ENCODE results near the gene LRIG1.
"Not testable (repeated sequence)": the region's sequence is repeated elsewhere in the genome, so short reads cannot be mapped to it uniquely, and the experiment has no call there.

Gene LRIG1

DNA sequence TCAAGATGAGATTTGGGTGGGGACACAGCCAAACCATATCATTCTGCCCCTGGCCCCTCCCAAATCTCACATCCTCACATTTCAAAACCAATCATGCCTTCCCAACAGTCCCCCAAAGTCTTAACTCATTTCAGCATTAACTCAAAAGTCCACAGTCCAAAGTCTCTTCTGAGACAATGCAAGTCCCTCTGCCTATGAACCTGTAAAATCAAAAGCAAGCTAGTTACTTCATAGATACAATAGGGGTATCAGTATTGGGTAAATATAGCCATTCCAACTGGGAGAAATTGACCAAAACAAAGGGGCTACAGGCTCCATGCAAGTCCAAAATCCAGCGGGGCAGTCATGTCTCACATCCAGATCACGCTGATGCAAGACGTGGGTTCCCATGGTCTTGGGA, 79.7 kb downstream of the LRIG1 start:
- DNase-seq (ENCODE audit: low read depth, low spot score) = not testable (repeated sequence)

DNA sequence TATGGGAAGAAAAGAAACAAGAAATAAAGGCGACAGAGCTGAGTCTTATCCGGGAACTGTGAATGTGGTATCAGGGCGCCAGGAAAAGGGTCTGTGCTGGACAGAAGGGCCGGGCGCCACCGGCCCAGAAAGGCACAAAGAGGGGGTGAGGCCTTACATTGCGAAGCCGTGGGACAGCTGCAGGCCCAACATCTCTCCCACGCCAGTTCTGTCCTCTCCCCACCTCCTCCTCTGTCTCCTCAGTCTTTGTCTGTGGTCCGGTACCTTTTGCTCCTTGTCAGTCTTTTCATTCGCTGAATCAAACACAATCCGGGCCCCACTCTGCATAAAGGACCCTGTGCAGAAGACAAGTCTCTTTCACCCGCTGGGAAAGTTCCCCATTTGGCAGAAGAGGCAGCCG, 81.8 kb downstream of the LRIG1 start:
- DNase-seq (ENCODE audit: low read depth, low spot score) = no peak

DNA sequence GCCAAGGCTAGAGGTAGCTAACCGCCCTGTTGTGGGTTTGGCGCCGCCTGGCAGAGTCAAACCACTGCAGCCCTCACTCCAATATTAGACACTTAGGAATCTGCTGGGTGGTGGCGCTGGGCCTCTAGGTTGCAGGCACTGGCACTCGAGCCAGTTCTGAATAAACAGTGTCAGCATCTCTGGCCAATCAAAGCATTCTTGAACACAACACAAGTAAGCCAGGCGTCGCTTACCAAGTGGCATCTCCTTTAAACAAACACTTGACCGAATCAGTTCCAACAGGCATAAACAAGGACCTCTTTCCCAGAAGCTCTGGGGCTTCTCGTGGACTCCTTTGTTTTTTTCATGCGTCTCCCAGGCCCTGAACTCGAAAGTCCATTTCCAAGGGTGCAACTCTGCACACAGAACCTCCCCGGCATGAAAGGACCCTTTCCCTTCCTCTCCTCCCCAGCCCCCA, 82.3 kb downstream of the LRIG1 start:
- peak; percentile 94 for DNase-seq (ENCODE audit: low read depth, low spot score)

DNA sequence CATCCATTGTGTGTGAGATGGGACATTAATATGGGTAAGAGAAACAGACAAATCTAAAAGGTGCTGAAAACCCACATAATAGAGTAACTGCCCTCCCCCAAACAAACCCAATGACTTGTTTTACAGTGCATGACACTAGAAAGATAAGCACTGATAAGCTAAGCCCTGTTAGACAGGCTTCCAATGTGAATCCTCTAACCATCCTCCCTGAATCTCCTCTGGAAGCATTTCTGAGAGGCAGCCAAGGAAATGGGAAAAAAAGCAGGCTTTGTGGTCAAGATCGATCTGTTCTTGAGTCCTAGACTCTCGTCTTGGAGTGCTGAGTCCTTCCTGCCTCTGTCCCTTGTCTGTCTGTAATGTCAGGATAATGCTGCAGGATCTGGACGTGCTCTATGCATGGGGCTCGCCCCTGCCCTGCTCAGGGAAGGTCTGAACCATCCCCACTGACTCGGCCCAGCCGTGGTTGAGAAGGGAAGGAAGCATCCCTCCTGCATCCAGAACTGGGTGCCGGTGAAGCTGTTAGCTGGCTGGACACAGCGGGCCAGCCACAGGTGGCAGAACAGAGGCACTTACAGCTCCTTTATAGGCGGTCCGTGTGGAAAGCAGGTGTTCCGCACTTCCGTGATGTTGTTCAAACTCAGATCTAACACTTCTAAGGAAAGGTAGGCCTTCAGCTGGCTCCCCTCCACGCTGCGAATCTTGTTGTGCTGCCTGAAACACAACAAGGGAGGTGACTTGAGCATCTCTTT, 84.1 kb downstream of the LRIG1 start:
- DNase-seq (ENCODE audit: low read depth, low spot score) = no peak

DNA sequence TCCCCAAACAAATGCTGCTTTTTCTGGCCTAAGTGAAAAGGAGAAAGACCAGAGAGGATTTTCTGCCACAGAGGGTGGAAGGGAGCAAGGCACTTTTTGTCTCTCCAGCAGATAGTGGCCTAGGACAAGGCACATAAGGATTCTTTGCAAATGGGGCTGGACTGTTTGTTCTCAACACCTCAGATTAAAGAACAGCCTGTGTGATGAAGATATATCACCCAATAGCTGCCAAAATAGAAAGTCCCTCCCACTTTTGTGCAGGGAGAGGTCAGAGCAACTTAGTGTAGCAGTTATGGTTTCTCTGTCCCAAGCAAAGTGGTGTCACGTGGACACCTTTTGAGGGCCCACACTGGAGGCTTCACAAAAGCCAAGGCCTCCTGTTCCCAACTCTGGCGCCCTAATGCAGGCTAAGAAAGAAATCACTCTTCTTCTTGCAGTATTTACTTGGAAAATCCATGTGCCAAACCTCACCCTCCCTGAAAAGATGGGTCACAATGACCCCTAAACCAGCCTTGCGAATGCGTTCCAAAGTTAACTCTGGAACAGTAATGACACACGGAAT, 84.9 kb downstream of the LRIG1 start:
- DNase-seq (ENCODE audit: low read depth, low spot score) = no peak

DNA sequence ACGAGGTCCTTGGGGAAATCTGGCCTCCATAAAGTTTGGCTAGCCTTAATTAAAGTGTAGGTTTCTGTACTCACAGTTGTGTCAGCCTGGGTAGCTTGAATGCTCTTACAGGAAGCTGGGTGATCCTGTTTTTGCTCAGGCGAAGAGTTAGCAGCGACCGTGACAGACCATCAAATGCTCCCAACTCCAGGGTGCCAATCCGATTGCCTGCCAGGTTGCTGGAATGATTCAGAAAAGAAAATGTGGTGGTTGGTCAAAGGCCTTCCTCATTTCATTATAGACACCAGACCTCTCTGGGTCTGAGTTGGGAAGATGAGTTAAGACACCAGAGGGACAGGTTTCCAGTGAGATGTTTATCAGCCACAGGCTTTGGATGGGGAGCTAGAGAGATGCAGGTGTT, 86.0 kb downstream of the LRIG1 start:
- no peak for DNase-seq (ENCODE audit: low read depth, low spot score)

DNA sequence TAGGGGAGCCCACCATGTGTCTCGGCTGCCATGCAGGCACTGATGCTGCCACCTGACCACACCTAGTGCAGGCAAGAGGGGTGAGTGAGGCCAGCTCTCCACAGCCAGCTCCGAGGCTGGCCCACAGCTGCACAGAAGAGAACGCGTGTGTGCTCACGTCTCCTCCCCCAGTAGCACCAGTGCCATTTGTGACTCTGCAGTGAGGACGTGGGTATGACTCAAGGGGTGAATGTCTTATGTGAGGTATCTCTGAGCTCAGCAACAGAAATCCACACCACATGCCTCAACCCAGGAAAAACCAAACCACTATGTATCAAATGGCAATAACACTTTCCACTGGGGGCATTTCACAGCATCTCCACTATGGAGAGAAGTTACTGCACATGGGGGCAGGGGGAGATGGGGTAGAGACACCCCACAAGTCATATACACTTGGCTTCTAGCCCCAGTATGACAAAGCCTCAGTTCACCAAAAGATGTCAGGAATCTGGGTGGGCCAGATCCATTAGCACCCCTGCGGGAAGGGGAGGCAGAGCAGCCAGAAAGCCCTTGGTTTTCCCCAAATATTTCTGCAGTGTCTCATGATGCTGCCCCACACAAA, 87.6 kb downstream of the LRIG1 start:
- DNase-seq (ENCODE audit: low read depth, low spot score) = peak; percentile 78

DNA sequence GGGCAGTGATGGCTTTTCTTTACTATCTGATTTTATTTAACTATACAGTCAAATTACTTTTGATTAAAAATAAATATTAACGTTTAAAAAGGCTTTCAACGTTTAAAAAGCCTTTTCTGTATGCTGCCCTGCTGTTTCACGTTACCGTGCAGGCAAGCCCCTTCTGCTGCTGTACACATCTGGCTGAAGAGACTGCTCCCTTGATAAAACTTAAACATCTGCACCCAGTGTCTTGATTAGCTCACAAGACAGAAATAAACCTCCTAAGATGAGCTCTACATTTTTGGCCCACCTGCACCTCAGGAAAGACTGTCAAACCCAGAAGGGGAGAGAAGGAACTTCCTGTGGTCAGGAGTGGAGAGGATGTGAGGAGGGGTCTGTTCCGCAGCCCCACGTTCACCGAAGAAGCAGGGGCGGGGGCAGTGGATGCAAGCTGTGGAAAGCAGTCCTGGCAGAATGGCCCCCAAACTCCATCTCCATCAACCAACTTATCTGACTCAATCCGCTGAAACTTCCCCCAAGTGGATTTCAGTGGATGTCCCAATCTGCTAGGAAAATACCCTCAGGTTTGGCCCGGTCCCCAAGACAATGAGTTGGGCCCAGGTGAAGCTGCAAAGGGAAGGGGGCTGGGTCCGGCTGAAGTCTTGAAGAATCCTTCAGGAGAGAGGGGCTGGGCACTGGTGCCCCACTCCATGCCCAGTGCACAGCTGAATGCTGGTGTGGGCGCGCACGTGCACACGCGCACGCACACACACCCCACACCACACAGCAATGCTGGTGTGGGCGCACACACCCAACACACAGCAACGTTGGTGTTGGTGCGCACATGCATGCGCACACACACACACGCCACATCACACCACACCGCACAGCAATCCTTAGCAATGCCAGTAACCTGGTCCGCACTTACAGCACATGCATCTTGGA, 88.6 kb downstream of the LRIG1 start:
- DNase-seq (ENCODE audit: low read depth, low spot score) = no peak

DNA sequence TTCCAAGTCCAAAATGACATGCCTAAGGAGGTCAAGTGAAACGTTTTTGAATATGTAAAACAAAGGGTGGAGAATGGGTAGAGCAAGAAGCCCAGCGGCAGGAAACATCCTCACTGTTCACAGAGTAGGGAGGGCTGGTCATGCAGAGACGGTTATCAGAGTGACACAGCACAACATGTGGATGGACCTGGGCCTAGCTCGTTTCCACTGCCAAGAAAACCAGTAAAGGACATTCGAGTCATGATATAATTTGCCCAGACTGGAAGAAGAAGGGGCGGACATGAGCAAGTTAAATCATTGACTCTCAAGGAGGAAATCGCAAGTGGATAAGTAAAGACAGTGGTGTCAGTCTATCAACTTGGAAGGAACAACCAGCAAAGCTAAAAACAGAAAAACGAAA, 89.3 kb downstream of the LRIG1 start:
- DNase-seq (ENCODE audit: low read depth, low spot score) = no peak

DNA sequence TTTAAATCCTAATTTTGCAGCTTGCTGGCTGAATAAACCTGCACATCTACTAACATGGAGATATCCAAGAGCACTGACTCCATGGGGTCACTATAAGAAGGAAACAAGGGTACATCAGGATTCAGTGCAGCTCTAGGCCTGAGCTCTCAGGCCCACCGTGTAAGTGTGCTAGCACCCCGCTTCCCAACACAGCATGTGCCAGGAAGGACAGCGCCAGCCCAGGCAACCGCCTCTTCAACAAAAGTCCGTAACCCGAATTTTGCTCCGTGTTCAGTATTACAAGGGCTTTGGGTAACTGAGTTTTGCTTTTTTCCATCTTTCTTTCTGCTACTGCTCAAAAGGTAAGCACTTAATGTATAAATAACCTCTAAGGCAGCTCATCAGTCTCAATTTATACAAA, 89.8 kb downstream of the LRIG1 start:
- DNase-seq (ENCODE audit: low read depth, low spot score) = no peak

DNA sequence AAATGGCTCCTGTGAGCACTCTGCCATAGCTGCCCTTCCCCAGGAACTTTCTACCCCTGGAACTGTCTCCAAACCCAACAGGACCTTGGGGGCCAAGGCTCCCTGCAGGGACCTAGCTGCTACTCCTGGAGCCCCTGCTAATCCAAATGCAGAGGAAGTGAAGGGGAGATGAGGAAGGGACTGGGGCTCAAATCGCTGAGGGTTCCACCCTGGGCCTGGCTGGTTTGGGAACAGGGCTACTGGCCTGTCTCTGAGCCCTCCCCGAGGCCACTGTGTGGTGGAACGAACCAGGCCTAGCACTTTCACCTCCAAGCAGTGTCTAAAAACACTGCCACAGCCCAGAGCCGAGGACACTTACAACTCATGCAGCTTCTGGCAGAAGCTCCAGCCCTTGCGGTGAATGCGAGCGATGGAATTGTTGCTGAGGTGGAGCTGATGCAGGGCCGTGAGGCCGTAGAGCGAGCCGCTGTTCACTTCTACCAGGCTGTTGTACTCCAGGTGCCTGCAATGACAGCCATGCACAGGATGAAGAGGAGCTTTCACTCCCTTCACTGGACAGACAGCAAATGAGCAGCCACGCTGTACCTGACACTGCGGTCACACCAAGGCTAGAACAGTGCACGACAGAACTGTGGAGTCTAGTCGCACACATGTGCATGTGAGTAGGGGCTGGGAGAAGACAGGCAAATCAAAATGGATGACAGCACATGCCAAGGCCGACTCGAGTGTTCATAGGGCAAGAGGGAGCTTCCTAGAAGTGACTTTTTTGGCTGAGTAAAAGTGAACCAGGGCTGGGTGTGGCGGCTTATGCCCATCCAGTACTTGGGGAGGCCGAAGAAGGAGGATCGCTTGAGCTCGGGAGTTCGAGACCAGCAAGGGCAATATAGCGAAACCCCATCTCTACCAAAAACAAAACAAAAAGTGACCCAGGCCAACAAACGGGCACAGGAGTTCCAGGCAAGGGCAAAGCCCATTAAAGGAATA, 90.8 kb downstream of the LRIG1 start:
- DNase-seq (ENCODE audit: low read depth, low spot score) = no peak

DNA sequence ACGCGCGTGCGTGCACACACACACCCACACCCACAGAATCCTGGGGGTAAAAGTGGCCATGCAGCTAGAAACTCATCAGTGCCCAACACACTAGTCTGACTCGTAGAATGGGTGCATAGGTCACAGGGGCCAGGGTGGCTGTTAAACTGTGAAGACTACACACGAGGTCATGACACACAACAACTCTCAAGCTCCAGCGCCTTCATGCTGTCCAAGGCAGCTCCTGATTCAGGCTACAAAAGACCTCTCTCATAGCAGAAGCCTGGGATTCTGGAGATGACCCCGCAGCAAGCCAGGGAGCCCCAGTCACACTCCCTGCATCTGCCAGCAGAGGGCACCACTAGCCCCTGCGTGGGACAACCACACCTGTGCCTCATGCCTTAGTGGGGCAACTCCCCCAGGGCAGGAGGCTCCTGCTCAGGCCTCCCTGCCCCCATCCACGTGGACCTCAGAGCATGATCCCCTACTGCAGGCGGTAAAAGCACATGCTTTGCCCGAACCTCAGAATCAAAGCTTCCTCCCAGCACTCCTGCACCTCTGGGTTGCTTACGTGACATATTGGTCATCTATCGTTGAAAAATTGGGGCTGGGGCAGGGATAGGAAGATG, 93.1 kb downstream of the LRIG1 start:
- peak; percentile 77 for DNase-seq (ENCODE audit: low read depth, low spot score)

DNA sequence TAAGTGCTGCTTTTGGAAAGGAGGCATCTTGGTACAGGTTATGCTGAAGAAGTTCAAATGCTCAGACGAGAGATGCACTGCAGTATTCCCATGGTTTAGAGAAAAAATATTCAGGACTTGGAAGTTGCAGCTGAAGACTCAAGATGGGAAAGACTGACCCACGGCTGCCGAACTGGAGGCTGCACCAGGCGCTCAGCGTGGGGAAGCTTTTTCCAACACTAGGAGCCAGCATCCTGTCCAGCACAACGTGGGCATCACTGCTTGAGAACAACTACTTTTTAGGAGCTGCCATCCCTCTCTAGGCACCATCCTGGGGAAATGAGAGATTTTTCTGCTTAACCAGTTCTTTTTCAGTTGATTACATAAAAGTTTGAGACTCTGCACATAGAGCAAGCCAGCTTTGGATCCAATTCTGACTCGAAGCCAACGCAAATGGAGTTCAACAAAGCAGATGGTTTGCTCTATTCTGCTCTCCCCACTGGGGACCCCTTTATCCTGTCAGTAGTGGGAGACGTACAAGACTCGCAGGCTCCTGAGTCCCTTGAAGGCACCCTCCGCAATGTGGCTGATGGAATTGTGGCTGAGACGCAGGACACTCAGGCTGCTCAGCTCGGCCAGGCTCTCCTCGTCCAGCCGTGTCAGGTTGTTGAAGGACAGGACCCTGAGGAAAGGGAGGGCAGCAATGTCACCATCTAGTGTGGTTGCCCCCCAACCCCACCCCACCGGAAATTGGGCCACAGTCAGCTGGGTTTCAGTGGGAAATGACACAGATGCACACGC, 93.8 kb downstream of the LRIG1 start:
- DNase-seq (ENCODE audit: low read depth, low spot score) = no peak

DNA sequence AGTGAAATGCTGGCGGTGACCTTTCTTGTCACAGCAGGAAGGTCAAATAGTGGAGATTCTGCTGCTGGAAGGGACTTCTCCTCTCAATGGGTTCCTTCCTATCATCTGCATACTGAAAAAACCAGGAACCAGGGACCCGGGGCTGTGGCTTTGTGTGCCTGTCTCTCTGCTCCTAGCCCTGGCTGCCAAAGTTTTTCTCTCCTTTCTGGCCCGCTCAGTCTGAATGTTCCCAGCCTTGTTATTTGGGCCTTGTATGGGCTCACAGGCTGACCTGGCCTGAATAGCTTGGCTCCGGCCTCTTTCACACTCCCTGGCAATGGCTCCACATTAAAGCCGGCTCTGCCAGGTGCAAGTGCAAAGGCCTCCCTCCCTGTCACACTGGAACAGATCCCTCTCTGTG, 94.7 kb downstream of the LRIG1 start:
- no peak for DNase-seq (ENCODE audit: low read depth, low spot score)

DNA sequence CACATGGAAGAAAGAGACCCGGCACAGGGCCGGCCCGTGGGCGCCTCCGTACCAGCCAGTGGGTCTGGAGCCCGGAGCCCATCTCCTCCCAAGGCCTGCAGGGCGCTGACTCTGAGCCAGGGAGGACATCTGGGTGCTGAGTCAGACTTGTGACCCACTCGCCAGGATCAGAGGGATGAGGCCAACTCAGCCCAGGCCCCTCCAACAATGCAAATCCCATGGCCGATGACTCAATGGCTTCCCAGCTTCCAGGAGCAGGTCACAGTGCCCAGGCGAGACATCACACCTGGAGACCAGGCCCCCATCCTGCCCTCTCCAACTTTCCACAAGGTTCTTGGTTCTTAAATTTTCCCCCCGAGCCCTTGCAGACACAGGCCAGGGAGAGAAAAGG, 95.1 kb downstream of the LRIG1 start:
- DNase-seq (ENCODE audit: low read depth, low spot score) = peak; percentile 73

DNA sequence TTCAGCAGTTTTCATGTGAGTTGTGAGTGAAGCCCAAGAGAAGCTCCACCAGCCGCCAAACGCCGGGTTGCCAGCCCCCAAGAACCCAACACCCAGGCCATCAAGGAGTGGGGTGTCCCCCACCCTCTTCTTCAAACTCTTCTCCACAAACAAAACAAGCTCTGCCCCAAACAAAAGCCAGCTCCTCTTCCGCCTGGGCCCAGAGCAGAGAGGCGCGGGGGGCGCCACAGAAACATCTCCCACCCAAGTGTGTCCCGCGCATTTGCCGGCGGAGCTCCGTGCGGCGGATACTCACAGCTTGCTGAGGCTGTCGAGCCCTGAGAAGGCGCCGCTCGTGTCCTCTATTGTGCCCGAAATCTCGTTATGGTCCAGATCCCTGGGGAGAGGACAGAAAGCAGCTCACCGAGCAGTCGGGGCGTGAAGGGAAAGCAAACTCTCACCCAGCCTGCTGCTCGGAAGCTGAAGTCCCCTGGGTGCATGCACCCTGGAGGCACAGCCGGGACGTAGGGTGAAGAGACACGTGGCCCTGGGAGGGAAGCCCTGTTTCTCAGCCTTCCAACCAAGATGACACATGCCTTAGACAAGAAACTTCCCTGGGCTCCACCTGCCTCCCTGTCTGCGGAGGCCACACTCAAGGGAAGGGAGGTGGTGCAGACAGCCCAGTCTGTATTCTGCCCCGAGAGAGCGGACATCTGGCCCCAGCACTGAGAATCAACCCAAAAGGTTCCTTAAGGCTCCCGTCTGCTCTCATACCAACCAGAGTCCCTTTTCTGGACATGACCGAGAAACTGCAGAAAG, 95.7 kb downstream of the LRIG1 start:
- DNase-seq (ENCODE audit: low read depth, low spot score) = no peak

DNA sequence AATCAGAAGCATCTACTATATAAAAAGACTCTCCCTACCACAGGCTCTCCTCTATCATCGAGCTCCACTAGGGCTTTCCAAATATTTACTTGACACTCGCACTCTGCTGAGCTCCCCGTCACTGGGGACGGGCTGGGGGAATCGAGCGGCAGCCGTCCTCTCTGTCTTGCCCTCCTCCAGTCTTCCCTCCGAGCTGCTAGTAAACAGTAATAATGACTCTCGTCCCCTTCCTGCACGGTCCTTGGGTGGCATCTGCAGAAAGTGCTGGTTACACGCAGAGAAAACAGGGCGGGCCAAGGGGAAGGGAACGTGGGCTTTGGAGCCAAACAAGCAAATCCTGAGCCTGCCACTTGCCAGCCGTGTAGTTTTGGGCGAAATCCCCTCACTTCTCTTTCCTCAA, 96.6 kb downstream of the LRIG1 start:
- DNase-seq (ENCODE audit: low read depth, low spot score) = no peak

DNA sequence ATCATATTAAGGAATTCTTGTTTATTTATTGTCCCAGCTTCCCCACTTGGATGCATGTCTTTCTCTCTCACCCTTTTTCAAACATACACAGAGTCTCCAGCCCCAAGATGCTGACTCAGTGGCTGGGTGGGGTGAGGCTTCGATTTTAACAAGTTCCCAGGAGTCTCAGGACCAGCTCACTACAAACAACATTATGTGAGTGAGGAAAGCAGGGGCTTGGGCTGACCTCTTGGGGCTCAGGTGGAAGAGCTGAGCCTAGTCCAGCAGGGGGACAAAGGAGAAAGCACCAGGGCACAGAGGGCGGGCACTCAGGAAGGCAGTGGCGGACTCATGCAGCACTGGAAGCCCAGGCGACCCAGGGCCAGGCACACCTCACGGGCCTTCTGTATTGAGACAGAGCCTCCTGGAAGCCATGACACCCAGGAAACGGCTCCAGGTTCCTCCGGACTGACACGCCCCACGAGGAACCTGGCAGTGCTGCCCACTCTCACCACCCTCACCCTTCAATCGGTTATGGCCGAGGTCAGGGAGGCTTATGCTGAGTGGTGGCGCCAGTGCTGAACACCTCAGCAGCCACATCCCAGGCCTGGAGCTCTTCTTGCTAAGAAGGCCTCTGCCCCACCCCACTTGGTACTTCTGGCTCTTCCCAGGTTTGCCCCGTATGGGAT, 97.4 kb downstream of the LRIG1 start:
- DNase-seq (ENCODE audit: low read depth, low spot score) = no peak
